Thyroid gland (tissue), 4 donors: Measurements from ENCODE around the gene LRRC72. TPM values are rescaled to one million over a fixed set of nuclear protein-coding genes. Genes with fewer than 3 reads are reported as not detected.

Experiments used
- DNase-seq, 2 donors: peaks; one replicate each; pipeline ENCODE4 v3.0.0-alpha.2; 2019
- H3K27ac ChIP-seq, 3 donors: fragments of 200-600 bp; sonication (generic); 1 replicate in 2 of 3; 2 replicates in 1 of 3; pipeline ENCODE4 v1.5.1; 2016 to 2019; ENCODE audit warnings: mild to moderate bottlenecking in 1 of 3, moderate library complexity in 1 of 3
- H3K27me3 ChIP-seq: fragments of 200-600 bp; sonication (generic); one replicate; pipeline ENCODE4 v1.5.1; 2019
- H3K36me3 ChIP-seq, 2 donors: fragments of 200-600 bp; sonication (generic); one replicate each; pipeline ENCODE4 v1.5.1; 2016 to 2019
- H3K4me1 ChIP-seq, 2 donors: fragments of 200-600 bp; sonication (generic); one replicate each; pipeline ENCODE4 v1.5.1; 2017 to 2019
- H3K4me3 ChIP-seq, 3 donors: fragments of 200-600 bp; sonication (generic); replicated peaks in 1 of 3; 1 replicate in 2 of 3; 2 replicates in 1 of 3; pipeline ENCODE4 v1.5.1; 2016; ENCODE audit warnings: mild to moderate bottlenecking in 1 of 3
- H3K9me3 ChIP-seq: fragments of 200-600 bp; sonication (generic); one replicate; pipeline ENCODE4 v1.5.1; 2017
- POLR2A ChIP-seq, 2 donors: fragments of 450-650 bp; IDR thresholded peaks; one replicate each; pipeline ENCODE4 v1.6.1; 2017; ENCODE audit warnings: antibody characterized with exemption in 2 of 2, mild to moderate bottlenecking in 2 of 2, moderate library complexity in 1 of 2
- WGBS, 2 donors: methylation state at CpG; one replicate each; pipeline ENCODE4 v1.1.5; 2017; 5-methylcytosine and 5-hydroxymethylcytosine counted together
- intact Hi-C: fragments of 100-400 bp; cut with DNase I; formaldehyde crosslinking; loops from one replicate; pipeline ENCODE4 v1.15.1; 2023
- total RNA-seq, 4 donors: library from RNA; depleted of rRNA; stranded (reverse); fragments of >200 nt; gene quantifications; one replicate each; pipeline ENCODE4 v1.2.3, GENCODE V29; 2016
- TF ChIP-seq, protein P1 (sequence below), 6 experiments: fragments of 200-600 bp in 3 of 6; fragments of 450-650 bp in 3 of 6; sonication (generic) in 3 of 6; IDR thresholded peaks; one replicate each; pipeline ENCODE4 v1.5.1; 2016 to 2019; ENCODE audit warnings: antibody characterized with exemption in 6 of 6, mild to moderate bottlenecking in 2 of 6, inconsistent platforms in 1 of 6, moderate library complexity in 1 of 6

The LRRC72 gene
- total RNA-seq, 4 donors from 2014 or later, result not detected

DNA sequence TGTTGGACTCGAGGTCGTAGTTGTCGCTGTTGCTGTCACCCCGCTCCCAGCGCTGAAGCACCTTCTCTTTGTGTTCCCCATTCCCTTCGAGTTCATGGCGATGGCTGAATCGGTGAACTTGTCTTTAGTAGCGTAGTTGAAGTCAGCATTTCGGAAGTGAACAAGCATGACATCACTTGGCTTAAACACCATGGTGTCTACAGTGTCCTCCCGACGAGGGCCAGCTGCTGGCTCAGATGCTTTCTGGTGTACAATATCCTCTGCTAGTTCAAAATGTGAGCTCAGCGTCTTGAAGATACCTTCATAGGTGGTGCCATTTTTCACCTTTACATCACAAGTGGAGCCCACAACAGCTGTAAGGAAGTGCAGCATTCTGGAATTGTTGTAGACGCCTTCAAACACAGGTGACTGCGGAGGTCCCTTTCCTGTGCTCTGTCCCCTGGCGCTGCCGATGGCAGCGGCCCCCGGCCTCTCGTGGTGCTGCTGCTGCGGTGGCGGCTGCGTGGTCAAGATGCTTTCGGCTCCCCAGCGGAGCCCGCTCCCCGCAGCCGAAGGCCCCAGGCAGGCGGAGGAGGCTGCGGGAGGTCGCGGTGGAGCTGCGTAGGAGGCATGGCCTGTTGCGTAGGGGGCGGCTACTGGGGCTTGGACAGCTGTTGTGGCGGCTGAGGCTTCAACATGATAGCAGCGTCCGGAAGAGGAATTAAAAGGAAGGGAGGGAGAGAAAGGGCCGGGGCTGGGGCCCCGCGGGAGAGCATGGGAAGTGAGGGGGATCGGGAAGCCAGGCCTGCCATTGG, 59.7 kb downstream of the LRRC72 start:
- intact Hi-C loops, result no loop called here
- H3K27ac ChIP-seq, result no peak overlapping the region
- H3K4me3 ChIP-seq, result no peak overlapping the region
- TF ChIP-seq, protein P1, sequence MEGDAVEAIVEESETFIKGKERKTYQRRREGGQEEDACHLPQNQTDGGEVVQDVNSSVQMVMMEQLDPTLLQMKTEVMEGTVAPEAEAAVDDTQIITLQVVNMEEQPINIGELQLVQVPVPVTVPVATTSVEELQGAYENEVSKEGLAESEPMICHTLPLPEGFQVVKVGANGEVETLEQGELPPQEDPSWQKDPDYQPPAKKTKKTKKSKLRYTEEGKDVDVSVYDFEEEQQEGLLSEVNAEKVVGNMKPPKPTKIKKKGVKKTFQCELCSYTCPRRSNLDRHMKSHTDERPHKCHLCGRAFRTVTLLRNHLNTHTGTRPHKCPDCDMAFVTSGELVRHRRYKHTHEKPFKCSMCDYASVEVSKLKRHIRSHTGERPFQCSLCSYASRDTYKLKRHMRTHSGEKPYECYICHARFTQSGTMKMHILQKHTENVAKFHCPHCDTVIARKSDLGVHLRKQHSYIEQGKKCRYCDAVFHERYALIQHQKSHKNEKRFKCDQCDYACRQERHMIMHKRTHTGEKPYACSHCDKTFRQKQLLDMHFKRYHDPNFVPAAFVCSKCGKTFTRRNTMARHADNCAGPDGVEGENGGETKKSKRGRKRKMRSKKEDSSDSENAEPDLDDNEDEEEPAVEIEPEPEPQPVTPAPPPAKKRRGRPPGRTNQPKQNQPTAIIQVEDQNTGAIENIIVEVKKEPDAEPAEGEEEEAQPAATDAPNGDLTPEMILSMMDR (IDR thresholded peaks at IDR 0.05), result no peak
- TF ChIP-seq POLR2A (IDR thresholded peaks at IDR 0.05), result no peak
- H3K4me1 ChIP-seq, result no peaks in the 10 kb centered on the region
- H3K36me3 ChIP-seq, result no peaks in the 10 kb centered on the region
- no peaks in the 10 kb centered on the region for H3K9me3 ChIP-seq
- no peaks in the 10 kb centered on the region for H3K27me3 ChIP-seq
- no peak for DNase-seq
- 78 to 91% methylated on average over 33 to 42 of the region's 42 CpGs for WGBS, 2 donors

- Histone ChIP-seq H3K27ac (no peak overlapping the region), H3K4me1 (no peaks in the 10 kb centered on the region), H3K36me3 (no peaks in the 10 kb centered on the region), H3K27me3 (no peaks in the 10 kb centered on the region), H3K9me3 (no peaks in the 10 kb centered on the region), H3K4me3 (no peak overlapping the region)
- no peak for TF ChIP-seq POLR2A (IDR thresholded peaks at IDR 0.05)
- TF ChIP-seq, protein P1 (IDR thresholded peaks at IDR 0.05), result no peak
- 93 to 95% methylated on average over 3 of the region's 3 CpGs for WGBS, 2 donors
- intact Hi-C loops, result no loop called here
- no peak for DNase-seq
Measured at GRCh38 chr7:16587129-16587528, 60.5 kb downstream of the LRRC72 start.

DNA sequence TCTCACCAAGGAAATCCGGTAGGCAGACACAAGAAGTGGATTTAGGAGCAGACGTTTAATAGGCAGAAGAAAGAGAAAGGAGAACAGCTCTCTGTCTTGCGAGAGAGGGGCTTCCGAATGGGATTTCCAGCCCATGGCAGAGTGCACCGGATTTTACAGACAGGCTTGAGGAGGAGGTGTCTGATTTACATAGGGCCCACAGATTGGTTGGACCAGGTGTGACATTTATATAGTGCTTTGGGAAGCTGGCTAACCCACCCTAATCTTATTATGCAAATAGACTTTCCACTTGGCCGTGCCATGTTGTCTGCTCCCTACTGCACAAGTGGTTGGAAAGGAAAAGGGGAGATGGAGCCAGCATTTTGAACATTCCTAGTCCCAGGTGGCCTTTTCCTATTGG, 61.2 kb downstream of the LRRC72 start:
- no peaks in the 10 kb centered on the region for H3K4me1 ChIP-seq
- H3K27me3 ChIP-seq, result no peaks in the 10 kb centered on the region
- H3K36me3 ChIP-seq, result no peaks in the 10 kb centered on the region
- intact Hi-C loops, result no loop called here
- no peak for DNase-seq
- TF ChIP-seq, protein P1 (IDR thresholded peaks at IDR 0.05), result no peak
- no peak for TF ChIP-seq POLR2A (IDR thresholded peaks at IDR 0.05)
- no peak overlapping the region for H3K4me3 ChIP-seq
- no peak overlapping the region for H3K27ac ChIP-seq
- WGBS, 2 donors, result 45 to 46% methylated on average over 6 of the region's 6 CpGs
- no peaks in the 10 kb centered on the region for H3K9me3 ChIP-seq

DNA sequence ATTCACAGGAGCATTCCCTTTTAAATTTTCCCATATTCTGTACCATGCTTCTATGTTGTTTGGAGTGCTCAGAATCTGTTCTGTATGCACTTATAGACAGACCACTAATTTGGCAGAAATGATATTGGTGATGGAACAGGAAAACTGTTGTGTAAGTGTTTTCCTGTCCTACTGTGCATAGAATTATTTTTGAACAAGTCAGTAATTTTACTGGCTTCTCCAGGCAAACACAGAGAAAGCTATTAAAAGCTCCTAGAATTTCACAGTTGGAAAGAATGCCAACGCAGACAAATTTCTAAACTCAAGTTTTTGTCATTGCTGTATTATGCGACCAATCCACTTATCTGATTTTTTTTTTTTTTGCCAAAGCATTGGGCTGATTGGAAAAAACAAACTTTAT, 63.3 kb downstream of the LRRC72 start:
- Histone ChIP-seq H3K4me3 (no peak overlapping the region), H3K27me3 (no peaks in the 10 kb centered on the region), H3K9me3 (no peaks in the 10 kb centered on the region), H3K4me1 (no peaks in the 10 kb centered on the region), H3K27ac (no peak overlapping the region), H3K36me3 (no peaks in the 10 kb centered on the region)
- no peak for DNase-seq
- TF ChIP-seq, protein P1 (IDR thresholded peaks at IDR 0.05), result no peak
- no peak for TF ChIP-seq POLR2A (IDR thresholded peaks at IDR 0.05)
- 78 to 83% methylated on average over 2 of the region's 2 CpGs for WGBS, 2 donors
- intact Hi-C loops, result no loop called here

DNA sequence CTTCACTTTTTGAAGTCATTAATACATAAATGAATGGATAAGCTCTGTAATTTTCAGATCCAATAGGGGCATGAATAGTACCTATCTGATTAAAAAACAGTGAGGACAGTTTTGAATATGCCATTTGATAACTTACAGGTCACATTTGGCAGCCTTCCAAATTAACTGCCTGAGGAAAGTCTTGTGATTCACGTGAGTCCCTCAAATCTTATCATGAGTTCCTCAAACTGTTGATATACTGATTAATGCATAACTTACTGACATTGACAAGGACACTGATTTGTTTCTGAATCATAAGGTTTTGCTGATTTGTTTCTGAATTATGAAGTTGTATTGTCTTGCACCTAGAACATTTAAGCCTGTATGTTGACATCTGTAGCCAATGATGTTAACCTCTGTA, 63.8 kb downstream of the LRRC72 start:
- DNase-seq, result no peak
- Histone ChIP-seq H3K4me1 (no peaks in the 10 kb centered on the region), H3K27me3 (no peaks in the 10 kb centered on the region), H3K27ac (no peak overlapping the region), H3K9me3 (no peaks in the 10 kb centered on the region), H3K4me3 (no peak overlapping the region), H3K36me3 (no peaks in the 10 kb centered on the region)
- WGBS, 2 donors, result 50 to 64% methylated on average over 1 of the region's 1 CpG
- intact Hi-C loops, result no loop called here
- no peak for TF ChIP-seq POLR2A (IDR thresholded peaks at IDR 0.05)
- TF ChIP-seq, protein P1 (IDR thresholded peaks at IDR 0.05), result no peak
